Gastrocnemius medialis (tissue), 4 donors: Measurements from ENCODE around the gene PLA2G4A.

Source experiments
- POLR2A ChIP-seq, 2 donors: fragments of 450-650 bp; IDR thresholded peaks; one replicate each; pipeline ENCODE4 v1.6.1; 2017; ENCODE audit warnings: antibody characterized with exemption in 2 of 2, mild to moderate bottlenecking in 2 of 2, moderate library complexity in 2 of 2
- TF ChIP-seq, protein P1 (sequence below), 5 experiments: fragments of 450-650 bp in 3 of 5; fragments of 200-600 bp in 2 of 5; sonication (generic) in 2 of 5; IDR thresholded peaks in 4 of 5; conservative IDR thresholded peaks in 1 of 5; 1 replicate in 4 of 5; 2 replicates in 1 of 5; pipeline ENCODE4 v1.5.1; 2016 to 2019; ENCODE audit warnings: antibody characterized with exemption in 5 of 5, mild to moderate bottlenecking in 3 of 5, moderate library complexity in 3 of 5

DNA sequence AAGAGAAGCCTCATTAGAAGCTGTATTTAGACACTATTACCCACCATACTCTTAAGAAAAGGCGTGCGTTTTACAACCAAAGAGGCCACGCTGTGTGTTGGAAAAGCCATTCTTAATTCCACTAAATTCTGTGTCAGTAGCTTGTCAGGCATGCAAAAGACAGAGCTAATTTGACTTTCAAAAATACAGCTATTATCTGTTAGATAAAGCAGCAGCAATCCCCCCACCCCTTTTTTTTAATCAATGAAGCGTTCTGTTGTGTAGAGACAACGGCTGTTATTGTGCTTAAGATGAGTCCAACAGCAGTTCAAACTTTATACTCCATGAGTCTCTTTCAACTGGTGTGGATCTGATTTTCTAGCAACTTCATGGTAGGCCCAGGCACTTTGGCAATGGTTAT lies 43.5 kb downstream of the PLA2G4A start:
- TF ChIP-seq, protein P1, sequence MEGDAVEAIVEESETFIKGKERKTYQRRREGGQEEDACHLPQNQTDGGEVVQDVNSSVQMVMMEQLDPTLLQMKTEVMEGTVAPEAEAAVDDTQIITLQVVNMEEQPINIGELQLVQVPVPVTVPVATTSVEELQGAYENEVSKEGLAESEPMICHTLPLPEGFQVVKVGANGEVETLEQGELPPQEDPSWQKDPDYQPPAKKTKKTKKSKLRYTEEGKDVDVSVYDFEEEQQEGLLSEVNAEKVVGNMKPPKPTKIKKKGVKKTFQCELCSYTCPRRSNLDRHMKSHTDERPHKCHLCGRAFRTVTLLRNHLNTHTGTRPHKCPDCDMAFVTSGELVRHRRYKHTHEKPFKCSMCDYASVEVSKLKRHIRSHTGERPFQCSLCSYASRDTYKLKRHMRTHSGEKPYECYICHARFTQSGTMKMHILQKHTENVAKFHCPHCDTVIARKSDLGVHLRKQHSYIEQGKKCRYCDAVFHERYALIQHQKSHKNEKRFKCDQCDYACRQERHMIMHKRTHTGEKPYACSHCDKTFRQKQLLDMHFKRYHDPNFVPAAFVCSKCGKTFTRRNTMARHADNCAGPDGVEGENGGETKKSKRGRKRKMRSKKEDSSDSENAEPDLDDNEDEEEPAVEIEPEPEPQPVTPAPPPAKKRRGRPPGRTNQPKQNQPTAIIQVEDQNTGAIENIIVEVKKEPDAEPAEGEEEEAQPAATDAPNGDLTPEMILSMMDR (IDR thresholded peaks at IDR 0.05 in 4 of 5, conservative IDR thresholded peaks at IDR 0.05 in 1 of 5) = no peak
- TF ChIP-seq POLR2A (IDR thresholded peaks at IDR 0.05) = no peak
